Right lobe of liver (tissue), 4 donors: ENCODE results near the gene ANAPC5.
"Not testable (repeated sequence)": the region's sequence is repeated elsewhere in the genome, so short reads cannot be mapped to it uniquely, and the experiment has no call there.

Source experiments
- CTCF ChIP-seq, 4 donors: fragments of 200-600 bp in 3 of 4; fragments of 450-650 bp in 1 of 4; IDR thresholded peaks; one replicate each; pipeline versions ENCODE4 v1.5.1 to v1.8.0; 2016 to 2022; ENCODE audit warnings: antibody characterized with exemption in 4 of 4, mild to moderate bottlenecking in 2 of 4
- POLR2A ChIP-seq: fragments of 450-650 bp; IDR thresholded peaks from one replicate; pipeline ENCODE4 v1.6.1; 2017; ENCODE audit warnings: antibody characterized with exemption, mild to moderate bottlenecking
- donor health status: DM: no; HTN: no; CAD: no.
- donor health status: DM: no; HTN: no; CAD: no.
- donor health status: DM: no; HTN: yes; CAD: no.

GRCh38 chr12:121281116-121281515 is 71.1 kb downstream of the ANAPC5 start:
- not testable (repeated sequence) for TF ChIP-seq CTCF (IDR thresholded peaks at IDR 0.05); POLR2A
